H1 (cell line): Measurements from ENCODE around the gene PRSS2. TPM values are rescaled to one million over a fixed set of nuclear protein-coding genes. Genes with fewer than 3 reads are reported as not detected.
"Not testable (repeated sequence)": the region's sequence is repeated elsewhere in the genome, so short reads cannot be mapped to it uniquely, and the experiment has no call there.

ENCODE experiments used
- CTCF ChIA-PET: fragments of 300-600 bp; sonication (Branson Sonifier 250); formaldehyde crosslinking; loops from one replicate; lab custom pipeline; 2021; ENCODE audit not compliant: partially characterized antibody; lab: Charles Lee
- POLR2A ChIA-PET: fragments of 300-600 bp; sonication (Branson Sonifier 250); formaldehyde crosslinking; loops from one replicate; lab custom pipeline; 2021; ENCODE audit warnings: inconsistent platforms; ENCODE audit not compliant: partially characterized antibody; lab: Charles Lee
- DNase-seq, 2 experiments: peaks; one replicate each; pipeline versions ENCODE4 v3.0.0 to v3.0.0-alpha.2; 2010 to 2022; ENCODE audit warnings: low spot score in 2 of 2, low read depth in 1 of 2, mixed read lengths in 1 of 2
- FAIRE-seq: peaks from 2 replicates; lab custom pipeline; 2011; peaks lifted over from hg19 to GRCh38; lab: Jason Lieb, UNC
- H2AFZ ChIP-seq: 2 replicates; pipeline ENCODE4 v1.8.1; 2012; ENCODE audit warnings: low read length, inconsistent platforms
- H2AK5ac ChIP-seq: 2 replicates; pipeline ENCODE4 v1.6.1; 2013; ENCODE audit warnings: low read depth, low read length
- H2BK120ac ChIP-seq: replicated peaks from 2 replicates; pipeline ENCODE3; 2013; ENCODE audit warnings: low read depth, low read length, inconsistent platforms
- H2BK12ac ChIP-seq: 2 replicates; pipeline ENCODE4 v1.6.1; 2013; ENCODE audit warnings: low read depth, low read length
- H2BK15ac ChIP-seq: 2 replicates; pipeline ENCODE4 v1.6.1; 2013; ENCODE audit warnings: low read length
- H2BK20ac ChIP-seq: 2 replicates; pipeline ENCODE4 v1.6.1; 2013; ENCODE audit warnings: low read length
- H2BK5ac ChIP-seq: 2 replicates; pipeline ENCODE4 v1.6.1; 2013; ENCODE audit warnings: low read depth, low read length
- H3K14ac ChIP-seq: 2 replicates; pipeline ENCODE4 v1.6.1; 2013; ENCODE audit warnings: inconsistent platforms; ENCODE audit not compliant: insufficient read length
- H3K18ac ChIP-seq: 2 replicates; pipeline ENCODE4 v1.6.1; 2013; ENCODE audit warnings: low read length; ENCODE audit errors: extremely low read depth
- H3K23ac ChIP-seq: 2 replicates; pipeline ENCODE4 v1.6.1; 2013; ENCODE audit warnings: inconsistent platforms; ENCODE audit not compliant: insufficient read length
- H3K23me2 ChIP-seq: 2 replicates; pipeline ENCODE4 v1.6.1; 2013; ENCODE audit warnings: low read depth, low read length
- H3K27ac ChIP-seq: 2 replicates; pipeline ENCODE4 v1.6.1; 2011; ENCODE audit warnings: low read depth, low read length, inconsistent platforms
- H3K27me3 ChIP-seq, 4 experiments: replicated peaks in 1 of 4; 1 replicate in 1 of 4; 2 replicates in 3 of 4; pipeline versions ENCODE4 v1.6.1 to v1.8.1; 2011 to 2013; ENCODE audit warnings: low read length in 3 of 4, mild to moderate bottlenecking in 3 of 4, inconsistent platforms in 2 of 4, mixed read lengths in 2 of 4, moderate library complexity in 1 of 4; ENCODE audit not compliant: control insufficient read depth in 3 of 4, insufficient read depth in 3 of 4; ENCODE audit errors: extremely low read depth in 1 of 4
- H3K36me3 ChIP-seq, 4 experiments: 2 replicates each; pipeline versions ENCODE4 v1.6.1 to v1.8.1; 2011 to 2013; ENCODE audit warnings: mild to moderate bottlenecking in 4 of 4, low read length in 3 of 4, moderate library complexity in 2 of 4, control low read depth in 1 of 4, inconsistent platforms in 1 of 4; ENCODE audit not compliant: insufficient read depth in 4 of 4, control insufficient read depth in 2 of 4
- H3K4ac ChIP-seq: replicated peaks from 2 replicates; pipeline ENCODE3; 2013; ENCODE audit warnings: low read length, low read depth, mixed read lengths, inconsistent platforms; ENCODE audit not compliant: insufficient read length
- H3K4me1 ChIP-seq, 4 experiments: replicated peaks in 1 of 4; 1 replicate in 1 of 4; 2 replicates in 3 of 4; pipeline versions ENCODE4 v1.6.1 to v1.8.1; 2011 to 2013; ENCODE audit warnings: low read length in 3 of 4, inconsistent platforms in 2 of 4, mixed read lengths in 1 of 4; ENCODE audit not compliant: insufficient read depth in 4 of 4, control insufficient read depth in 3 of 4
- H3K4me2 ChIP-seq, 2 experiments: 2 replicates each; pipeline versions ENCODE4 v1.6.1 to v1.8.1; 2011 to 2013; ENCODE audit warnings: low read depth in 2 of 2, low read length in 2 of 2, control low read depth in 1 of 2, inconsistent platforms in 1 of 2, mild to moderate bottlenecking in 1 of 2; ENCODE audit not compliant: insufficient read depth in 1 of 2
- H3K4me3 ChIP-seq, 4 experiments: fragments of 200-600, 300-600 bp in 1 of 4; sonication (generic), shearing (Covaris generic), sonication (Bioruptor Twin) in 1 of 4; 2 replicates each; pipeline versions ENCODE4 v1.5.1 to v1.8.1; 2011 to 2016; ENCODE audit warnings: low read length in 4 of 4, low read depth in 3 of 4, control low read depth in 2 of 4, inconsistent platforms in 2 of 4, mild to moderate bottlenecking in 2 of 4, mixed read lengths in 1 of 4, moderate library complexity in 1 of 4; ENCODE audit not compliant: insufficient read depth in 2 of 4; ENCODE audit errors: extremely low read depth in 1 of 4
- H3K56ac ChIP-seq: replicated peaks from 2 replicates; pipeline ENCODE3; 2013; ENCODE audit warnings: low read depth, mild to moderate bottlenecking, mixed read lengths, low read length, inconsistent platforms; ENCODE audit not compliant: insufficient read length
- H3K79me1 ChIP-seq: 2 replicates; pipeline ENCODE4 v1.6.1; 2013; ENCODE audit warnings: low read depth, low read length, control low read depth
- H3K79me2 ChIP-seq, 2 experiments: 2 replicates each; pipeline versions ENCODE4 v1.6.1 to v1.8.1; 2012 to 2013; ENCODE audit warnings: low read length in 2 of 2, mild to moderate bottlenecking in 2 of 2, inconsistent platforms in 1 of 2; ENCODE audit not compliant: insufficient read depth in 2 of 2, control insufficient read depth in 1 of 2
- H3K9ac ChIP-seq, 4 experiments: replicated peaks in 1 of 4; 1 replicate in 1 of 4; 2 replicates in 3 of 4; pipeline versions ENCODE4 v1.6.1 to v1.8.1; 2011 to 2013; ENCODE audit warnings: low read depth in 3 of 4, low read length in 3 of 4, control low read depth in 2 of 4, mild to moderate bottlenecking in 2 of 4, moderate library complexity in 2 of 4, inconsistent platforms in 1 of 4; ENCODE audit errors: extremely low read depth in 1 of 4
- H3K9me3 ChIP-seq, 2 experiments: 2 replicates each; pipeline versions ENCODE4 v1.6.1 to v1.8.1; 2012 to 2013; ENCODE audit warnings: mild to moderate bottlenecking in 2 of 2, moderate library complexity in 2 of 2, control low read depth in 1 of 2, inconsistent platforms in 1 of 2, low read depth in 1 of 2, low read length in 1 of 2, mixed read lengths in 1 of 2; ENCODE audit not compliant: insufficient read depth in 2 of 2
- H4K20me1 ChIP-seq, 2 experiments: replicated peaks in 1 of 2; 2 replicates each; pipeline versions ENCODE3 to v1.8.1; 2011 to 2013; ENCODE audit warnings: inconsistent platforms in 2 of 2, low read length in 2 of 2, mild to moderate bottlenecking in 1 of 2; ENCODE audit not compliant: insufficient read depth in 2 of 2, control insufficient read depth in 1 of 2
- H4K5ac ChIP-seq: 2 replicates; pipeline ENCODE4 v1.6.1; 2013; ENCODE audit warnings: low read length, low read depth, mixed read lengths, inconsistent platforms; ENCODE audit not compliant: insufficient read length
- H4K8ac ChIP-seq: 2 replicates; pipeline ENCODE4 v1.8.0; 2013; ENCODE audit warnings: mild to moderate bottlenecking, moderate library complexity, low read length, inconsistent platforms; ENCODE audit not compliant: insufficient read depth; ENCODE audit errors: extremely low read depth
- H4K91ac ChIP-seq: replicated peaks from 2 replicates; pipeline ENCODE3; 2013; ENCODE audit warnings: low read length, mixed read lengths, inconsistent platforms; ENCODE audit not compliant: insufficient read length
- EZH2 ChIP-seq: fragments of 200-600 bp; sonication (generic); IDR thresholded peaks from 2 replicates; pipeline ENCODE4 v1.7.1; 2012; ENCODE audit warnings: low read depth, mild to moderate bottlenecking, moderate library complexity, low read length, inconsistent platforms; ENCODE audit not compliant: severe bottlenecking
- POU5F1 ChIP-seq: IDR thresholded peaks from 2 replicates; pipeline ENCODE4 v1.6.1; 2011; ENCODE audit warnings: low read depth, mild to moderate bottlenecking, low read length, moderate library complexity
- RAD21 ChIP-seq, 2 experiments: IDR thresholded peaks in 1 of 2; conservative IDR thresholded peaks in 1 of 2; 2 replicates each; pipeline ENCODE4 v1.6.1; 2011; ENCODE audit warnings: low read depth in 2 of 2, low read length in 2 of 2, improper control_type of control experiment in 1 of 2, inconsistent platforms in 1 of 2, mild to moderate bottlenecking in 1 of 2, moderate library complexity in 1 of 2
- RXRA ChIP-seq: IDR thresholded peaks from 2 replicates; pipeline ENCODE4 v1.6.1; 2011; ENCODE audit warnings: low read depth, mild to moderate bottlenecking, low read length, moderate library complexity; ENCODE audit not compliant: insufficient read depth
- TEAD4 ChIP-seq: IDR thresholded peaks from 2 replicates; pipeline ENCODE4 v1.6.1; 2012; ENCODE audit warnings: low read depth, low read length, inconsistent platforms, mixed read lengths
- WGBS, 2 experiments: shearing (Covaris generic) in 1 of 2; methylation state at CpG; one replicate each; pipeline versions ENCODE4 v1.1.6 to v1.1.7; 2013 to 2015; ENCODE audit warnings: low lambda C conversion rate in 2 of 2, mixed read lengths in 2 of 2, inconsistent platforms in 1 of 2, low coverage in 1 of 2, missing lambda C conversion rate in 1 of 2; ENCODE audit not compliant: insufficient replicate concordance in 2 of 2, insufficient coverage in 1 of 2, insufficient read length in 1 of 2; ENCODE audit errors: extremely low coverage in 1 of 2, missing lambda C conversion rate in 1 of 2; 5-methylcytosine and 5-hydroxymethylcytosine counted together
- polyA plus RNA-seq, 7 experiments: library from polyadenylated mRNA; depleted of rRNA in 3 of 7; stranded (reverse) in 5 of 7; unstranded in 2 of 7; fragments of >200 nt in 5 of 7; fragments of 200-250 nt in 2 of 7; gene quantifications; 1 replicate in 5 of 7; 2 replicates in 1 of 7; 4 replicates in 1 of 7; pipeline versions ENCODE4 v1.2.1 to v1.2.3, GENCODE V29; 2011 to 2013; ENCODE audit warnings: missing spikeins in 2 of 7, mixed read lengths in 2 of 7
- total RNA-seq: library from RNA; stranded (reverse); fragmentation: NEBNext Ultra II Directional; extraction: Animal tissue kit (Norgen Biotek cat#: 25700); gene quantifications from 2 replicates; pipeline ENCODE4 v1.2.1, GENCODE V29; 2021
- TF ChIP-seq, protein P1 (sequence below), 3 experiments: IDR thresholded peaks; 1 replicate in 2 of 3; 2 replicates in 1 of 3; pipeline versions ENCODE4 v1.5.1 to v1.6.1; 2011; ENCODE audit warnings: low read length in 3 of 3, mild to moderate bottlenecking in 3 of 3, inconsistent platforms in 2 of 3, low read depth in 1 of 3, moderate library complexity in 1 of 3; ENCODE audit not compliant: insufficient read depth in 1 of 3; ENCODE audit errors: control extremely low read depth in 1 of 3
- TF ChIP-seq, protein P2 (sequence below): IDR thresholded peaks from 2 replicates; pipeline ENCODE4 v1.6.1; 2012; ENCODE audit warnings: inconsistent platforms

Gene PRSS2
- total and polyA plus RNA-seq, 2 of the 8 experiments (the other 6 are each of a cell fraction or from before 2014, with no cell fraction given): not detected

DNA sequence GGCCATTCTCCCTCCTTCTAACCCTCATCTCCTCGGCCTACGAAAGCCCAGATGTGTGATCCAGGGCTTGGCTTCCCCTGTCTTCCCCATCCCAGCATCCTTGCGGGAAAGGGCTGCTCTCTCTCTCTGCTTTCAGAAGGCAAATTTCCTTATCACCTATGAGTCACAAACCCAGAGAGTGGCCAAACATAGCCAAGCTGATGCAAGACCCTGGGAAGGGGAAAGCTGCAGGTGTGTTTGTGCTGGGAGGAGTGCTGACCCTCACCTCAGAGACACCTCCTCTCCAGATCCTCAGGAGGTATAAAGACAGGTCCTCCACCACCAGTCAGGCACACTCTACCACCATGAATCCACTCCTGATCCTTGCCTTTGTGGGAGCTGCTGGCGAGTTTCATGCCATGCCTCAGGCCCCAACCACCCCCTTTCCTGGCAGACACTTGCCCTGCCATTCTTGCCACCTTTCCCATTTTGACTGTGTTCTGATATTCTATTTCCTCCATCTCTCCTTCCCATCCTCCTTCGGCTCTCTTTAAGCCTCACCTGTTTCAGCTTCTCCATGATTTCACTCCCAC lies 10.6 kb upstream of the PRSS2 start (continued):
- TF ChIP-seq, protein P1, sequence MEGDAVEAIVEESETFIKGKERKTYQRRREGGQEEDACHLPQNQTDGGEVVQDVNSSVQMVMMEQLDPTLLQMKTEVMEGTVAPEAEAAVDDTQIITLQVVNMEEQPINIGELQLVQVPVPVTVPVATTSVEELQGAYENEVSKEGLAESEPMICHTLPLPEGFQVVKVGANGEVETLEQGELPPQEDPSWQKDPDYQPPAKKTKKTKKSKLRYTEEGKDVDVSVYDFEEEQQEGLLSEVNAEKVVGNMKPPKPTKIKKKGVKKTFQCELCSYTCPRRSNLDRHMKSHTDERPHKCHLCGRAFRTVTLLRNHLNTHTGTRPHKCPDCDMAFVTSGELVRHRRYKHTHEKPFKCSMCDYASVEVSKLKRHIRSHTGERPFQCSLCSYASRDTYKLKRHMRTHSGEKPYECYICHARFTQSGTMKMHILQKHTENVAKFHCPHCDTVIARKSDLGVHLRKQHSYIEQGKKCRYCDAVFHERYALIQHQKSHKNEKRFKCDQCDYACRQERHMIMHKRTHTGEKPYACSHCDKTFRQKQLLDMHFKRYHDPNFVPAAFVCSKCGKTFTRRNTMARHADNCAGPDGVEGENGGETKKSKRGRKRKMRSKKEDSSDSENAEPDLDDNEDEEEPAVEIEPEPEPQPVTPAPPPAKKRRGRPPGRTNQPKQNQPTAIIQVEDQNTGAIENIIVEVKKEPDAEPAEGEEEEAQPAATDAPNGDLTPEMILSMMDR (IDR thresholded peaks at IDR 0.05; ENCODE audit: control extremely low read depth in 1 of 3, insufficient read depth in 1 of 3, low read depth in 1 of 3, low read length in 3 of 3): no peak
- no peak for TF ChIP-seq POU5F1
- TF ChIP-seq RAD21 (IDR thresholded peaks at IDR 0.05 in 1 of 2, conservative IDR thresholded peaks at IDR 0.05 in 1 of 2; ENCODE audit: low read depth in 2 of 2, low read length in 2 of 2): no peak
- no peak for TF ChIP-seq RXRA
- TF ChIP-seq, protein P2, sequence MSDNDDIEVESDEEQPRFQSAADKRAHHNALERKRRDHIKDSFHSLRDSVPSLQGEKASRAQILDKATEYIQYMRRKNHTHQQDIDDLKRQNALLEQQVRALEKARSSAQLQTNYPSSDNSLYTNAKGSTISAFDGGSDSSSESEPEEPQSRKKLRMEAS: no peak
- TF ChIP-seq EZH2: no peak
- no peak for TF ChIP-seq TEAD4

DNA sequence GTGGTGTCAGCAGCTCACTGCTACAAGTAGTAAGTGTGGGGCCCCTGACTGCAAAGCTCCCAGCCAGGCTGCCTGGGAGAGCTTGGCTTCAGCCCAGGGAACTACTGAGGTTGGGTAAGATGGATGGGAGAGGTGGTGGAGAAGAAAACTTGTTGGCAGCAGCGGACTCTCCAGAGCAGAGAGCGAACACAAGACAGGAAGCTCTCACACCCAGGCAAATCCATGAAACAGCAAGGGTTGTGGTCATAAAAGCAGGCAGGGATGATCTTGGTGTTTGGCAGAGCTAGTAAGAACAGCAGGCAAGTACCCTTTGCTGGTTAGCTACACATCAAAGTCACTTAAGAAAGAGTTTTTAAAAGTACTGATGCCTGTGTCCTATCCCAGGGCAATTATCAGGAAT lies 9.2 kb upstream of the PRSS2 start:
- H3K79me2 ChIP-seq, H2BK5ac ChIP-seq, H3K9me3 ChIP-seq, H2BK12ac ChIP-seq, POLR2A ChIA-PET, H3K36me3 ChIP-seq, H3K9ac ChIP-seq, H4K20me1 ChIP-seq, H3K79me1 ChIP-seq, H3K4ac ChIP-seq, DNase-seq, H2AFZ ChIP-seq, H2BK120ac ChIP-seq, H3K23ac ChIP-seq, H4K8ac ChIP-seq, H2AK5ac ChIP-seq, H4K5ac ChIP-seq, H3K14ac ChIP-seq, H3K4me3 ChIP-seq, H2BK15ac ChIP-seq, H3K4me1 ChIP-seq, H2BK20ac ChIP-seq, H3K27me3 ChIP-seq, H4K91ac ChIP-seq, H3K23me2 ChIP-seq, H3K4me2 ChIP-seq, H3K56ac ChIP-seq, FAIRE-seq, H3K18ac ChIP-seq, H3K27ac ChIP-seq: not testable (repeated sequence)
- 61% methylated on average over 2 of the region's 2 CpGs; no CpG with 5 or more reads in 1 of the 2 experiments for WGBS, 2 experiments
- CTCF ChIA-PET: interaction anchor here (0.8 to 5.1 kb wide), 6 partner anchors 10 to 158 kb away, joined by 3 to 23 read pairs (median 4); no protein-coding TSS in a partner anchor
